HG03520 (cell line): ENCODE measurements around the gene TAS2R42.

ENCODE experiments used
- ATAC-seq: cut with Tn5 transposase; IDR thresholded peaks from one replicate; pipeline ENCODE4 v1.9.1; 2021; ENCODE audit warnings: mild to moderate bottlenecking, moderate library complexity; ENCODE audit not compliant: unreplicated experiment

The TAS2R42 gene, protein sequence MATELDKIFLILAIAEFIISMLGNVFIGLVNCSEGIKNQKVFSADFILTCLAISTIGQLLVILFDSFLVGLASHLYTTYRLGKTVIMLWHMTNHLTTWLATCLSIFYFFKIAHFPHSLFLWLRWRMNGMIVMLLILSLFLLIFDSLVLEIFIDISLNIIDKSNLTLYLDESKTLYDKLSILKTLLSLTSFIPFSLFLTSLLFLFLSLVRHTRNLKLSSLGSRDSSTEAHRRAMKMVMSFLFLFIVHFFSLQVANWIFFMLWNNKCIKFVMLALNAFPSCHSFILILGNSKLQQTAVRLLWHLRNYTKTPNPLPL

GRCh38 chr12:11186837-11187236 lies at the start of gene TAS2R42:
TSS of gene TAS2R42 (minus strand) at chr12:11186937. CDS start at chr12:11186937, 0 bp downstream.
- ATAC-seq = no peak

- no peak for ATAC-seq
Observed at GRCh38 chr12:11233532-11233931, 46.8 kb upstream of the TAS2R42 start.

DNA sequence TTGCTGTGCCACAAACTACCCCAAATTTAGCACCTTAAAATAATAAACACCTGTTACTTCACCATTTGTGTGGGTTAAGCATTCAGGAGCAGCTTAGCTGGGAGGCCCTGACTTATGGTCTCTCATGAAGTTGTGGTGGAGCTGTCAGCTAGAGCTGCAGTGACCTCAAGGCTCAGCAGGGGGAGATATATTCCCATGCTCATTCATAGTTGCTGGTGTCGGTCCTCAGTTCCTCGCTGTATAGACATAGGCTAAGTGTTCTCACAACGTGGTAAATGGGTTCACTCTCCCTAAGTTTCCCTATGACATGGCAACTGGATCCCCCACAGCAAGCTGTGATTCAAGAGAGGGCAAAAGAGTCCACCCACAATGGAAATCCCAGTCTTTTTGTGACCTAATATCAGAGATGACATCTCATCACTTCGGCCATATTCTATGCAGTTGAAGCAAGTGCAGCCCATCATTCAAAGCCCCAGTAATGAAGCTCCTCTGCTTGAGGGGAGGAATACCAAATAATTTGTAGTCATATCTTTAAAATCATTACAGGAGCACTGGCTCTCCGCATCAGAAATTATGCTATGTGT lies 41.7 kb upstream of the TAS2R42 start:
- ATAC-seq = no peak

DNA sequence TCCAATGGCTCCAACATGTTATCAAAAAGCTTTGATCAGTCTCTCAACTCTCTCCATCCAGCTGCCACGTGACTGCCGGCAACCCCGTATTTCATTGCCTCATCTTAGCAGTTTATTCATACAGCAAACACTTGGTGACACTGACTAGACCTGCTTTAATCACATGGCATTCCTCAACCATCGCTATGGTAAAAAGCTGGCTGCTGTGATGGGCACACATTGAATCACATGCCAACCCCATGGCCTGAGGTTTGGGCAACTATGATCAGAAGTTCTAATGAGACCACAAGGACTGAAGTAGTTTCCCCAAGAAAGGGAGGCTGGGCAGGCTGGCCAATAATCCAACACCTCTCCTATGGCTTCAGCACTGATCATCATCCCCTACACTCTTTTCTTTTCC lies 40.6 kb upstream of the TAS2R42 start:
- no peak for ATAC-seq

- ATAC-seq = no peak
Observed at GRCh38 chr12:11209113-11209512, 22.4 kb upstream of the TAS2R42 start.

DNA sequence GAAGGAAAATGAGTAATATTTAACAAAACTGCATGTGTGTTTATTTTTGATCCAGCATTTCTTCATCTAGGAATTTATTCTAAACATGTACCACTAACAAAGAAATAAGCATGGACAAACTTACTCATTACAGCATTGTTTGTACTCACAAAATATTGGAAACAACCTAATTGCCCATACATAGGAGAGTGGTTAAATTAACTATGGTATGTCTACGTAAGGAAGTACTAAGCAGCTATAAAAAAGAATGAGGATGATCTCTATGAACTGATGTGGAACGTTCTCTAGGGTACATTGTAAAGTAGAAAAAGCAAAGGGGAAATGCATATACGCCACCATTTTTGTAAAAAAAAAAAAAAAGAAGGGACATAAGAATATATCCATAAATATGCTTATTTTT lies 17.4 kb upstream of the TAS2R42 start:
- no peak for ATAC-seq

- ATAC-seq = no peak
Observed at GRCh38 chr12:11202811-11203210, 16.1 kb upstream of the TAS2R42 start.

DNA sequence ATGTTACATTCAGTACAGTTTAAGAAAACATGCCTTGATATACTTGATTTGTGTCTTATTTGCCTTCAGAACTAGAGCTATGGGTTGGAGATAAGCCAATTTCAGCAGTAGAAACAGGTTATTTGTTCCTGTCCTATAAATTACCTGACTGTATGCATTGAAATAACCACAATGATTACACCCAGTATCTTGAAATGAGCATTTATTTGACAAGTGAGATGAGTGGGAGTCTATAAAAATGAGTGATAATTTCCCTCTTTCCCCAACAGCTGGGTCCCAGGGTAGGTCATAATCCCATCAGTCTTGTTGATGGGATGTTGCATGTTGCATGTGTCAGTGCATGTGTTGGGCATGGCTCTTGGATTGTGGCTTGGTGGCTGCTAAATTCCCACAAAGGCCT lies 3.7 kb downstream of the TAS2R42 start:
- no peak for ATAC-seq

DNA sequence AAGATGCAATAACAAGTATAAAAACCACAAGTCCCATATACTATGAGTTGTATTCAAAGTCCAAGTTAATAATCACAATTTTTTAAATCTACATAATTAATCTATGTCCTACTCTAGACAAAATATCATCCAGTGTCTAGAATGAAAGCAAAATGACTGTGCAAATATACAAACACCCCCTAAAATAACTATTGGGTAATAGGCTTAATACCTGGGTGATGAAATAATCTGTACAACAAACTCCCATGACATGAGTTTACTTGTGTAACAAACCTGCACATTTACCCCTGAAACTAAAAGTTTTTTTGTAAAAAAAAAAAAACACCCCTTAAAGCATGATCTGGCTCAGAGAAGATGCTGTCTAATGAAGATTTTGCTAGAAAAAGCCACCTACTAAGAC lies 4.2 kb downstream of the TAS2R42 start:
- ATAC-seq = no peak

- no peak for ATAC-seq
Observed at GRCh38 chr12:11178250-11178649, 8.5 kb downstream of the TAS2R42 start.

DNA sequence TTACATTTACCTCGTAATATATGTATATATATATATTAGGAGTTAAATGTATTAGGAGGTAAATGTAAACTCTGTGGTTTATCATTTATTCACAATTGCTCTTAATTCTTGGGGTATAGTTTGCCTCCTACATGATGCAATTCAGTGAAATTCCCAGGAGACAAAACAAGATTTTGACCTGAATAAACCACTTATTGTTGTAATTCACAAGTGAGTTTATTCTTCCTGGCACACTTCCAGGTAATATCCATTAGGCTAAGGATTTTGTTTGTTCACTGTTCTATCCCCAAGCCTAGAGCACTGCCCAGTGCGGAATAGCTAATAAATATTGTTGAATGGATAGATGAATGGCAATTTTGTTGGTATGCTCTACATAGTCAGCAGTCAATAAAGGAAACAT lies 12.7 kb downstream of the TAS2R42 start:
- no peak for ATAC-seq

GRCh38 chr12:11171969-11172675 lies 14.6 kb downstream of the TAS2R42 start:
- no peak for ATAC-seq

DNA sequence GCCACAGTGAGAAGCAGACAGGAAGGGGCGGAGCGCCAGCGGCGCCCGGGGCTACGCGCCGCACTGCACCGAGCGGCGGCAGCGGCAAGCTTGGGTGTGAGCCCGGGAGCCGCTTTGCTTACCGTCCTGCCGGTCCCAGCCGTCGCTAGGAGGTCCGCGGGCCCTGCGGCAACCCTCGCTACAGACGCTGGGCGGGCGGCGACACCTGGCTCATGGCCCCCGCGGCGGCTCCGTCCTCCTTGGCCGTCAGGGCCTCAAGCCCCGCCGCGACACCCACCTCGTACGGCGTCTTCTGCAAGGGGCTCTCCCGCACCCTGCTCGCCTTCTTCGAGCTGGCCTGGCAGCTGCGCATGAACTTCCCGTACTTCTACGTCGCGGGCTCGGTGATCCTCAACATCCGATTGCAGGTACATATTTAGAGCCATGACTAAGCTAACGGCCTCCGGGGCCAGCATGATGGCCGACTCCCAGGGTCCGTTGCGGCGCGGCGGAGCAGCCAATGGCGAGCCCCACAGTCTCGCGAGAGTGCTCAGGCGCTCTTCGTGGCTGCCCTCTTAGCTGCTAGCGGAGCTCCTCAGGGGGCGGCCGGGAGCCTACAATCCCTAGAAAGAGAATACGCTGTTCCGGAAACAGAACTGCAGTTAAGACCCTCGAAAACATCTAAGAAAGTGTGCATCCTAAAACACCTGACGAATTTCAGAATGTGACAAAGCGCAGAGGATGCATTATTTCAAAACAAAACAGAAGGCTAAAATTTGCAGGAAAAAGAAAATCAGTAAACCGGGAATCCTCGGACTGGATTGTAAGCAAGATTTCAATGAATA lies 15.4 kb downstream of the TAS2R42 start, which contains the start of gene SMIM10L1:
TSS of gene SMIM10L1 (plus strand) at position 50 of the 824 bp plus-strand sequence. CDS start at position 213, 163 bp downstream.
- peak; percentile 93 for ATAC-seq

DNA sequence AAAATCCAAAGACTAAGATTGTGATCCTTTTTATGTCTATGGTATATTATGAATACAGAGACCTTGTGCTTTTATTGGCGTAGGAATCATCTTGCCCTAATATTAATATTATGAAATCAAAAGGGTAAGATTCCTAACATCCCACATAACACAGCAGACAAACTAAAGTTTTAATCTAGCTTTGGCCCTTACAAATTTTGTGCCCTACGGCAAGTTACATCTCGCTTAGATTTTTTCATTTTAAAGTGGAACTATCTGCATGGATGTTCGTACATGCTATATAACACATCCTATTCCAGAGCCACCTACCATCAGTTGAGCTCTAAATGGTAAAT lies 16.0 kb downstream of the TAS2R42 start:
- ATAC-seq = no peak

GRCh38 chr12:11166300-11166699 lies 20.4 kb downstream of the TAS2R42 start:
- no peak for ATAC-seq

DNA sequence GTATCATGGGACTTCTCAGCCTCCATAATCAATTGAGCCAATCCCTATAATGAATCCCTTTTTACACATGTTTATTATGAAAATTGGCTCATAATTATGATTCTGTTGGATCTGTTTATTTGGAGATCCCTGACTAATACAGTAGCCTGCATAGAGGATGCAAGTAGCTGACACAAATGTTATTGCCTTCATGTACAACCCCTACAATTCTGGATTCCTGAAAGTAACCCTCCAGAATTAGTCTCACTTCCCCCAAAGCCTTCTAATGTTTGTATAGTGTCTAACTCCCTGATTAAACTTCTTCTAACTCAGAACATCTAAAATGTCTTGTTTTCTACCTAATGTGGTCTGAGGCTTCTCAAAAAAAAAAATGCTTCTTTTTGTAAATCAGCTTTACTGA lies 22.4 kb downstream of the TAS2R42 start:
- ATAC-seq = no peak

DNA sequence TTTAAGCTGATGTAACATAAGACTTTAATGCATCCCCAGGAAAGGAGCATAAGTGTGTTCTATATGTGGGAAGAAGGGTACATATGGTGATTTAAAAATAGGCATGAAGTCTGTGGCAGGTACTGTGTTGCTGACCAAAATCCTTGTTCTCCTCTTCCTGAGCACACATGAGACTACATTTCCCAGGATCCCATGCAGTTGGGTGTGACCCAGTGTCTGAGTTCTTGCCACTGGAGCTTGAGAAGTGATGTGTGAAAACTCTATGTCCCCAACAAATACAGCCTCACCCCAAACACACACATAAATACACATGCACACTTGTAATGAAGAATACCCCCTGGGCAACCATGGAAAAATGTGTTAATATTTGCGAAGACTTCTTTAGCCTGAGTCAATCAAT lies 24.2 kb downstream of the TAS2R42 start:
- ATAC-seq = no peak

DNA sequence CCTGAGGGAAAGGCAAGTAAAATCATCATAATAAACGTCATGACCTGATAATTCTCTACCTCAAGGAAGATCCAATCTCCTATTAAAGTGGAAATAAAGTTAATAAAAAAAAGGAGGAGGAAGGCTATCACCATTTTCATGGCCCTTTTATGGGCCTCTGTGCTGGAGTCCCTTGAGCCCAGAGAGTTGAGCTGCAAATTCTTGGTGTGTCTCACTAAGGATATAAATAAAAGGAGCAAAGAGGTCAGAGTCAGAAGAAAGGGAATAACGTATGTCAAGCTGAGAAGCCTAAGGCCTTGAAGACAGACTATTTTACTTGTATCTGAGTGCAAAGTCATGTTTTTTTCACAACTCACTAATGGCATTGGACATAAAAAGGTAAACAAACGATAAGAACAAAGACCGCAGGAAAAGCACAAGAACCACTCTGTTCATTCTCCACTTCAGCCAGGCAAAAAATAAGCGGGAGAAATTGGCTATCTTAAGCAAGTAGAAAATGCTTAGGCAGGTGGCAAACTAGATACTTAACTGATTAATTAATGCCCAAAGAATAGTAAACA lies 27.8 kb downstream of the TAS2R42 start:
- no peak for ATAC-seq

DNA sequence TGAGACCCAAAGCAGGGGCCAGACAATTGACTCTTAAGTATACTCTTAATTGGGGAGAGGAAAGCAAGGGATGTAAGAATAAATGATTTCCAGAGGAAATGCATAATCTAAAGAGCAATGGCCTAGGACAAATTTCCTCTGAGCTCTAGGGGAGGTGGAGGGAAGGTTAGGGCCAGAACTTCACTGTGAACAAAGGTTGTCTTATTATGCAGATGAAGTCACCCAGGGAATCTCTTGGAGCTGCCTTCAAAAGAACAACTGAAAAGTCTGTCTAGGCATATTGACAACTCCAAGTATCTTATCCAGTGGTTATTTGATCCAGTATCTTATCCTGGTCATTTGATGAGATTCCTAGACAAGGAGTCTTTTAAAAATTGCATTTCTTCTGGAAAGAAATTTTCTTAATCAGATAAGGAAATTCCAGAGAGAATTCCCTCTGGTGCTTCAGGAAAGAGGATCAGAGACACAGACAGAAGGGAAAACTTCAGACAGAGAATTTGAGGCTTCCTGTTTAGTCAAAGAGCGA lies 32.3 kb downstream of the TAS2R42 start:
- ATAC-seq = no peak

GRCh38 chr12:11152725-11153124 lies 34.0 kb downstream of the TAS2R42 start:
- no peak for ATAC-seq

GRCh38 chr12:11150832-11151231 lies 35.9 kb downstream of the TAS2R42 start:
- no peak for ATAC-seq
